ENCODE results near the gene PPP2R5C.

Gene PPP2R5C

GRCh38 chr14:101808020-101808641 lies 46.6 kb downstream of the PPP2R5C start (continued):
- TF ChIP-seq ZSCAN18 (tag by site-specific recombination; IDR thresholded peaks at IDR 0.05): no peak
- TF ChIP-seq ZNF398 (tag by site-specific recombination; IDR thresholded peaks at IDR 0.05): no peak
- TF ChIP-seq ZNF335 (tag by site-specific recombination; conservative IDR thresholded peaks at IDR 0.05): peak; percentile 42; the same call in 1 of the 2 replicates
- peak; percentile 63 for TF ChIP-seq IKZF3 (tag by site-specific recombination; IDR thresholded peaks at IDR 0.05)
- 0 out of 2 replicates have a peak, but pooled peaks have one; percentile 11 for TF ChIP-seq BCL11A (tag by site-specific recombination; IDR thresholded peaks at IDR 0.05; ENCODE audit: low read depth)
- no peak for TF ChIP-seq REPIN1 (tag by site-specific recombination; IDR thresholded peaks at IDR 0.05; ENCODE audit: low read depth)

- peaks cover 0 to under 1% of the 10 kb centered on the region in 2 experiments; a peak in 1 of 3 replicates for H3K36me3 ChIP-seq (ENCODE audit: control insufficient read depth in 2 of 2, insufficient read depth in 1 of 2, low read length in 2 of 2)
- peak overlapping the region; percentile 81 for H3K4me3 ChIP-seq (ENCODE audit: low read depth, low read length)
- TF ChIP-seq ZNF174 (tag by site-specific recombination; IDR thresholded peaks at IDR 0.05) (no peak), INSM2 (tag by site-specific recombination; IDR thresholded peaks at IDR 0.05) (no peak), ZNF362 (tag by site-specific recombination; IDR thresholded peaks at IDR 0.05) (peak; percentile 96), PRDM1 (tag by site-specific recombination; IDR thresholded peaks at IDR 0.05) (peak; percentile 48), ZNF266 (tag by site-specific recombination; IDR thresholded peaks at IDR 0.05; ENCODE audit: low read depth) (no peak), SCRT1 (tag by site-specific recombination; IDR thresholded peaks at IDR 0.05; ENCODE audit: borderline replicate concordance) (no peak), ZNF501 (tag by site-specific recombination; IDR thresholded peaks at IDR 0.05) (no peak)
- H3K27ac ChIP-seq (ENCODE audit: extremely low read depth, low read depth, low read length): 0 out of 2 replicates have a peak overlapping the region, but pooled peaks have one; percentile 8
- H3K4me1 ChIP-seq (ENCODE audit: control insufficient read depth, insufficient read depth, low read length): peaks cover 10% of the 10 kb centered on the region
- ChIA-PET POLR2A (interaction anchor here (0.7 to 2.2 kb wide), 6 partner anchors 13 to 48 kb away, joined by 3 to 9 read pairs (median 4); partner anchors contain the start of gene PPP2R5C), CTCF (interaction anchor here (0.6 to 4.4 kb wide), 6 partner anchors 38 to 136 kb away, joined by 3 to 21 read pairs (median 3); no protein-coding TSS in a partner anchor)
- no peaks in the 10 kb centered on the region for H3K9me3 ChIP-seq (ENCODE audit: control insufficient read depth, insufficient read depth, low read depth, low read length)
Measured at GRCh38 chr14:101808894-101809670, 47.6 kb downstream of the PPP2R5C start.

Measured in HEK293 (cell line).